Measurements from ENCODE around the gene FN3K. TPM values are rescaled to one million over a fixed set of nuclear protein-coding genes. Genes with fewer than 3 reads are reported as not detected.

Gene FN3K
- total and polyA plus RNA-seq, 2 donors (not counting 3 experiments of a cell fraction or from before 2014, with no cell fraction given) = 2.0 to 12.0 TPM

GRCh38 chr17:82696259-82696658, 39.2 kb upstream of the FN3K start:
- H3K79me2 ChIP-seq (ENCODE audit: control insufficient read depth, insufficient read depth, low read length) = no peaks in the 10 kb centered on the region
- POLR2A ChIA-PET = no interaction called here
- peaks cover 3 to 8% of the 10 kb centered on the region in 2 experiments for H3K27me3 ChIP-seq (ENCODE audit: control insufficient read depth in 2 of 2, insufficient read depth in 2 of 2, low read length in 2 of 2)
- H3K4me3 ChIP-seq (replicated peaks in 1 of 3; ENCODE audit: insufficient read depth in 1 of 3, low read depth in 1 of 3, low read length in 3 of 3) = no peak overlapping the region
- no peaks in the 10 kb centered on the region for H4K20me1 ChIP-seq (replicated peaks; ENCODE audit: control insufficient read depth, extremely low read depth, insufficient read depth, low read length)
- no peak overlapping the region for H3K9ac ChIP-seq (replicated peaks; ENCODE audit: extremely low read depth, insufficient read depth, low read length)
- DNase-seq (ENCODE audit: low read depth, low spot score) (no peak), FAIRE-seq (no peak)
- no TSS peak for BruUV-seq (replicated peaks)
- CTCF ChIA-PET = no interaction called here
- no peak overlapping the region for H2AFZ ChIP-seq (ENCODE audit: low read depth, low read length)
- H3K27ac ChIP-seq (ENCODE audit: insufficient read depth, low read depth, low read length) = no peak overlapping the region
- dilution Hi-C loops (cut with MboI; ENCODE audit: extremely low pct_ligation_motif_present, low sequenced_read_pairs) = no loop called here
- H3K36me3 ChIP-seq (ENCODE audit: control insufficient read depth in 2 of 2, extremely low read depth in 1 of 2, insufficient read depth in 2 of 2, low read length in 2 of 2) = no peaks in the 10 kb centered on the region
- TF ChIP-seq JUN (IDR thresholded peaks at IDR 0.05; ENCODE audit: borderline replicate concordance, insufficient read depth, insufficient read length, low read depth) (no peak), CTCF (IDR thresholded peaks at IDR 0.05; ENCODE audit: extremely low read depth in 1 of 2, insufficient read depth in 1 of 2, low read depth in 1 of 2, low read length in 2 of 2) (no peak), GATA2 (IDR thresholded peaks at IDR 0.05; ENCODE audit: insufficient read depth, insufficient read length, low read depth, low read length) (no peak), EZH2 (IDR thresholded peaks at IDR 0.05; ENCODE audit: borderline replicate concordance, low read depth, low read length, severe bottlenecking) (no peak), POLR2AphosphoS5 (IDR thresholded peaks at IDR 0.05; ENCODE audit: insufficient read depth, low read depth, low read length) (no peak), MYC (IDR thresholded peaks at IDR 0.05; ENCODE audit: low read depth, low read length) (no peak), POLR2A (IDR thresholded peaks at IDR 0.05; ENCODE audit: low read depth, low read length) (no peak), FOS (IDR thresholded peaks at IDR 0.05; ENCODE audit: borderline replicate concordance, insufficient read depth, low read length) (no peak), MAX (IDR thresholded peaks at IDR 0.05; ENCODE audit: insufficient read depth, insufficient read length) (no peak)
- intact Hi-C loops (cut with micrococcal nuclease) = no loop called here
- no peak overlapping the region for H3K4me2 ChIP-seq (ENCODE audit: insufficient read depth, low read length)
- no peaks in the 10 kb centered on the region for H3K9me1 ChIP-seq (replicated peaks; ENCODE audit: control insufficient read depth, extremely low read depth, insufficient read depth, low read length)
- H3K9me3 ChIP-seq (replicated peaks; ENCODE audit: control insufficient read depth, insufficient read depth, low read length) = peaks cover 4% of the 10 kb centered on the region
- peaks cover 5% of the 10 kb centered on the region for H3K4me1 ChIP-seq (ENCODE audit: control insufficient read depth, extremely low read depth, insufficient read depth, low read length)
